HepG2 (cell line): ENCODE data around the gene FER1L5. TPM values are rescaled to one million over a fixed set of nuclear protein-coding genes. Genes with fewer than 3 reads are reported as not detected.

Experiments
- ELF3 ChIP-seq: IDR thresholded peaks from 2 replicates; pipeline ENCODE4 v1.6.1; 2016; ENCODE audit warnings: missing genetic modification reagents, missing compliant biosample characterization
- GATAD1 ChIP-seq: IDR thresholded peaks from 2 replicates; pipeline ENCODE4 v1.6.1; 2016; ENCODE audit warnings: missing genetic modification reagents, missing compliant biosample characterization
- JDP2 ChIP-seq: sonication (generic); formaldehyde crosslinking; IDR thresholded peaks from 2 replicates; pipeline ENCODE4 v1.8.1; 2022; ENCODE audit warnings: missing genetic modification reagents, borderline replicate concordance
- JUN ChIP-seq: sonication (generic); formaldehyde crosslinking; IDR thresholded peaks from 2 replicates; pipeline ENCODE4 v1.4.0; 2020; ENCODE audit warnings: mild to moderate bottlenecking, missing genetic modification reagents
- PAF1 ChIP-seq: IDR thresholded peaks from 2 replicates; pipeline ENCODE4 v1.6.1; 2016; ENCODE audit warnings: missing genetic modification reagents, missing compliant biosample characterization
- PAWR ChIP-seq: sonication (generic); formaldehyde crosslinking; IDR thresholded peaks from 2 replicates; pipeline ENCODE4 v1.4.0; 2020; ENCODE audit warnings: missing genetic modification reagents, mild to moderate bottlenecking, borderline replicate concordance
- RARA ChIP-seq: IDR thresholded peaks from 2 replicates; pipeline ENCODE4 v1.6.1; 2016; ENCODE audit warnings: missing genetic modification reagents, missing compliant biosample characterization
- TCF12 ChIP-seq, 2 experiments: fragments of 450-650 bp in 1 of 2; sonication (generic) in 1 of 2; formaldehyde crosslinking in 1 of 2; IDR thresholded peaks; 2 replicates each; pipeline versions ENCODE4 v1.6.1 to v1.8.0; 2017 to 2022; ENCODE audit warnings: antibody characterized with exemption in 1 of 2, mild to moderate bottlenecking in 1 of 2, missing genetic modification reagents in 1 of 2, moderate library complexity in 1 of 2
- ZBTB38 ChIP-seq: sonication (generic); formaldehyde crosslinking; IDR thresholded peaks from 2 replicates; pipeline ENCODE4 v1.5.1; 2020; ENCODE audit warnings: mild to moderate bottlenecking, missing genetic modification reagents
- ZKSCAN1 ChIP-seq: fragments of 150-350 bp; IDR thresholded peaks from 2 replicates; pipeline ENCODE4 v1.6.1; 2014; ENCODE audit warnings: low read length
- ZNF432 ChIP-seq: sonication (generic); formaldehyde crosslinking; IDR thresholded peaks from 2 replicates; pipeline ENCODE4 v1.5.0; 2020; ENCODE audit warnings: missing genetic modification reagents, mild to moderate bottlenecking, borderline replicate concordance
- ZNF501 ChIP-seq: sonication (generic); formaldehyde crosslinking; IDR thresholded peaks from 2 replicates; pipeline ENCODE4 v1.5.1; 2020; ENCODE audit warnings: mild to moderate bottlenecking, moderate library complexity, missing genetic modification reagents
- polyA plus RNA-seq, 8 experiments: library from polyadenylated mRNA; depleted of rRNA in 3 of 8; stranded (reverse) in 7 of 8; unstranded in 1 of 8; fragments of >200 nt; fragmentation: Illumina TruSeq in 4 of 8; extraction: Trizol in 4 of 8; gene quantifications; 2 replicates each; pipeline versions ENCODE4 v1.2.1 to v1.2.3, GENCODE V29; 2011 to 2016; ENCODE audit warnings: low read depth in 4 of 8, missing spikeins in 1 of 8, mixed read lengths in 1 of 8; ENCODE audit not compliant: insufficient read depth in 1 of 8
- total RNA-seq, 5 experiments: library from RNA; depleted of rRNA; stranded (reverse); fragments of >200 nt; fragmentation: Illumina TruSeq; extraction: Trizol; gene quantifications; 2 replicates each; pipeline ENCODE4 v1.2.3, GENCODE V29; 2016; ENCODE audit warnings: low read depth in 1 of 5
- TF ChIP-seq, protein P1 (sequence below): sonication (generic); formaldehyde crosslinking; IDR thresholded peaks from 2 replicates; pipeline ENCODE4 v1.4.0; 2020; ENCODE audit warnings: missing genetic modification reagents, borderline replicate concordance
- TF ChIP-seq, protein P2 (sequence below): IDR thresholded peaks from 2 replicates; pipeline ENCODE4 v1.6.1; 2016
- TF ChIP-seq, protein P3 (sequence below): sonication (generic); formaldehyde crosslinking; IDR thresholded peaks from 2 replicates; pipeline ENCODE4 v1.4.0; 2020; ENCODE audit warnings: missing genetic modification reagents
- TF ChIP-seq, protein P4 (sequence below): sonication (generic); formaldehyde crosslinking; IDR thresholded peaks from 2 replicates; pipeline ENCODE4 v1.4.0; 2020; ENCODE audit warnings: missing genetic modification reagents

The FER1L5 gene
- total and polyA plus RNA-seq, 2 of the 13 experiments (the other 11 are each of a cell fraction or from before 2014, with no cell fraction given): 0.02 to 0.08 TPM

DNA sequence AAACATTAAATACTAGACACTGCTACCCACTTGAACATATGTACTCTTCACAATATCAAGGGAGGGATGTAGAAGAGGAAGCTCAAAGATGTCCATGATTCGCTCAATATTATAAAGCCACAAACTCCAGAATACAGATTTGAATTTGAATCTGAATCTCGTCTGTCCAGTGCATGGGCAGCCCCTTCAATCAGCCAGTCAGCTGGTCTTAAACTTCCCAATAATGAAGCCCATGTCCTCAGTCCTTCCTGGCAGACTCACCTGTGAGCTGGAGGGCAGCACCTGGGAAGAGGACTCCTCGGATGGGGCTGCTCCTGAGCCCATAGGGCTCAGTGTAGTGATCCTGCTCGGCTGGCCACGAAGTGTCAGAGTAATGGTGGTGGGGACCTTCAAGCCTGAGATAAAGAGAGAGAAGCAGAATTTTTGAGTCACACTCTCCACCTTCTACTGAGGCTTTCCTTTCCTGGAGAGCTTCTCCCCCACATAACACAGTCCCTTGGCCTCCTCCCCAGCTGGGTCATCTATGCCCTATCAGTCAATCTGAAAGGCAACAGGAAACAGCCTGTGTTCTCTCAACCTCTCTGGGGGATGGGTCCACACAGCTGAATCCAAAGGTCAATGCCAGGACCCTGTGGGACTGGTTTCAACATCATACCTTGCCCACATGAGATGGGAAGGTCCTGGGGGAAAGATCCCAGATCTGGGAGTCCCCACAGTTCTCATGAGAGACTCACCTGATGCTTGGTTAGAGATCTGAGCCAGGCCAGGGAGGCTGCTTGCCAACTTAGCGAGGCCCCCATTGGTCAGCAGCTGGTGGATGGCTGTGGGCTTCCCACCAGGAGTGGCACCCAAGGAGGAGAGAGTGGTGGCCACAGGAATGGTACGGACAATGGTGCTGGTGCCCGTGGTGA is 40.9 kb upstream of the FER1L5 start (continued):
- TF ChIP-seq, protein P1, sequence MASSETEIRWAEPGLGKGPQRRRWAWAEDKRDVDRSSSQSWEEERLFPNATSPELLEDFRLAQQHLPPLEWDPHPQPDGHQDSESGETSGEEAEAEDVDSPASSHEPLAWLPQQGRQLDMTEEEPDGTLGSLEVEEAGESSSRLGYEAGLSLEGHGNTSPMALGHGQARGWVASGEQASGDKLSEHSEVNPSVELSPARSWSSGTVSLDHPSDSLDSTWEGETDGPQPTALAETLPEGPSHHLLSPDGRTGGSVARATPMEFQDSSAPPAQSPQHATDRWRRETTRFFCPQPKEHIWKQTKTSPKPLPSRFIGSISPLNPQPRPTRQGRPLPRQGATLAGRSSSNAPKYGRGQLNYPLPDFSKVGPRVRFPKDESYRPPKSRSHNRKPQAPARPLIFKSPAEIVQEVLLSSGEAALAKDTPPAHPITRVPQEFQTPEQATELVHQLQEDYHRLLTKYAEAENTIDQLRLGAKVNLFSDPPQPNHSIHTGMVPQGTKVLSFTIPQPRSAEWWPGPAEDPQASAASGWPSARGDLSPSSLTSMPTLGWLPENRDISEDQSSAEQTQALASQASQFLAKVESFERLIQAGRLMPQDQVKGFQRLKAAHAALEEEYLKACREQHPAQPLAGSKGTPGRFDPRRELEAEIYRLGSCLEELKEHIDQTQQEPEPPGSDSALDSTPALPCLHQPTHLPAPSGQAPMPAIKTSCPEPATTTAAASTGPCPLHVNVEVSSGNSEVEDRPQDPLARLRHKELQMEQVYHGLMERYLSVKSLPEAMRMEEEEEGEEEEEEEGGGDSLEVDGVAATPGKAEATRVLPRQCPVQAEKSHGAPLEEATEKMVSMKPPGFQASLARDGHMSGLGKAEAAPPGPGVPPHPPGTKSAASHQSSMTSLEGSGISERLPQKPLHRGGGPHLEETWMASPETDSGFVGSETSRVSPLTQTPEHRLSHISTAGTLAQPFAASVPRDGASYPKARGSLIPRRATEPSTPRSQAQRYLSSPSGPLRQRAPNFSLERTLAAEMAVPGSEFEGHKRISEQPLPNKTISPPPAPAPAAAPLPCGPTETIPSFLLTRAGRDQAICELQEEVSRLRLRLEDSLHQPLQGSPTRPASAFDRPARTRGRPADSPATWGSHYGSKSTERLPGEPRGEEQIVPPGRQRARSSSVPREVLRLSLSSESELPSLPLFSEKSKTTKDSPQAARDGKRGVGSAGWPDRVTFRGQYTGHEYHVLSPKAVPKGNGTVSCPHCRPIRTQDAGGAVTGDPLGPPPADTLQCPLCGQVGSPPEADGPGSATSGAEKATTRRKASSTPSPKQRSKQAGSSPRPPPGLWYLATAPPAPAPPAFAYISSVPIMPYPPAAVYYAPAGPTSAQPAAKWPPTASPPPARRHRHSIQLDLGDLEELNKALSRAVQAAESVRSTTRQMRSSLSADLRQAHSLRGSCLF (CRISPR knock-in tag): no peak
- TF ChIP-seq ZBTB38 (CRISPR knock-in tag) (no peak; the same call in 1 of the 2 replicates), JDP2 (no peak), ZNF501 (CRISPR knock-in tag) (peak; percentile 82; the same call in 1 of the 2 replicates), ZKSCAN1 (no peak), RARA (CRISPR knock-in tag) (peak; percentile 95), TCF12 (IDR thresholded peaks at IDR 0.05) (no peak), TCF12 (CRISPR knock-in tag; IDR thresholded peaks at IDR 0.05) (no peak), ZNF432 (CRISPR knock-in tag) (no peak), GATAD1 (CRISPR knock-in tag) (no peak; the same call in 1 of the 2 replicates), PAF1 (CRISPR knock-in tag) (no peak), JUN (CRISPR knock-in tag) (peak; percentile 83; the same call in 1 of the 2 replicates), ELF3 (peak; percentile 99), PAWR (CRISPR knock-in tag) (0 out of 2 replicates have a peak, but pooled peaks have one; percentile 27)
- TF ChIP-seq, protein P2, sequence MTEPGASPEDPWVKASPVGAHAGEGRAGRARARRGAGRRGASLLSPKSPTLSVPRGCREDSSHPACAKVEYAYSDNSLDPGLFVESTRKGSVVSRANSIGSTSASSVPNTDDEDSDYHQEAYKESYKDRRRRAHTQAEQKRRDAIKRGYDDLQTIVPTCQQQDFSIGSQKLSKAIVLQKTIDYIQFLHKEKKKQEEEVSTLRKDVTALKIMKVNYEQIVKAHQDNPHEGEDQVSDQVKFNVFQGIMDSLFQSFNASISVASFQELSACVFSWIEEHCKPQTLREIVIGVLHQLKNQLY (CRISPR knock-in tag): peak; percentile 90
- TF ChIP-seq, protein P3, sequence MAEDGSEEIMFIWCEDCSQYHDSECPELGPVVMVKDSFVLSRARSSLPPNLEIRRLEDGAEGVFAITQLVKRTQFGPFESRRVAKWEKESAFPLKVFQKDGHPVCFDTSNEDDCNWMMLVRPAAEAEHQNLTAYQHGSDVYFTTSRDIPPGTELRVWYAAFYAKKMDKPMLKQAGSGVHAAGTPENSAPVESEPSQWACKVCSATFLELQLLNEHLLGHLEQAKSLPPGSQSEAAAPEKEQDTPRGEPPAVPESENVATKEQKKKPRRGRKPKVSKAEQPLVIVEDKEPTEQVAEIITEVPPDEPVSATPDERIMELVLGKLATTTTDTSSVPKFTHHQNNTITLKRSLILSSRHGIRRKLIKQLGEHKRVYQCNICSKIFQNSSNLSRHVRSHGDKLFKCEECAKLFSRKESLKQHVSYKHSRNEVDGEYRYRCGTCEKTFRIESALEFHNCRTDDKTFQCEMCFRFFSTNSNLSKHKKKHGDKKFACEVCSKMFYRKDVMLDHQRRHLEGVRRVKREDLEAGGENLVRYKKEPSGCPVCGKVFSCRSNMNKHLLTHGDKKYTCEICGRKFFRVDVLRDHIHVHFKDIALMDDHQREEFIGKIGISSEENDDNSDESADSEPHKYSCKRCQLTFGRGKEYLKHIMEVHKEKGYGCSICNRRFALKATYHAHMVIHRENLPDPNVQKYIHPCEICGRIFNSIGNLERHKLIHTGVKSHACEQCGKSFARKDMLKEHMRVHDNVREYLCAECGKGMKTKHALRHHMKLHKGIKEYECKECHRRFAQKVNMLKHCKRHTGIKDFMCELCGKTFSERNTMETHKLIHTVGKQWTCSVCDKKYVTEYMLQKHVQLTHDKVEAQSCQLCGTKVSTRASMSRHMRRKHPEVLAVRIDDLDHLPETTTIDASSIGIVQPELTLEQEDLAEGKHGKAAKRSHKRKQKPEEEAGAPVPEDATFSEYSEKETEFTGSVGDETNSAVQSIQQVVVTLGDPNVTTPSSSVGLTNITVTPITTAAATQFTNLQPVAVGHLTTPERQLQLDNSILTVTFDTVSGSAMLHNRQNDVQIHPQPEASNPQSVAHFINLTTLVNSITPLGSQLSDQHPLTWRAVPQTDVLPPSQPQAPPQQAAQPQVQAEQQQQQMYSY: peak; percentile 64; the same call in 1 of the 2 replicates
- TF ChIP-seq, protein P4, sequence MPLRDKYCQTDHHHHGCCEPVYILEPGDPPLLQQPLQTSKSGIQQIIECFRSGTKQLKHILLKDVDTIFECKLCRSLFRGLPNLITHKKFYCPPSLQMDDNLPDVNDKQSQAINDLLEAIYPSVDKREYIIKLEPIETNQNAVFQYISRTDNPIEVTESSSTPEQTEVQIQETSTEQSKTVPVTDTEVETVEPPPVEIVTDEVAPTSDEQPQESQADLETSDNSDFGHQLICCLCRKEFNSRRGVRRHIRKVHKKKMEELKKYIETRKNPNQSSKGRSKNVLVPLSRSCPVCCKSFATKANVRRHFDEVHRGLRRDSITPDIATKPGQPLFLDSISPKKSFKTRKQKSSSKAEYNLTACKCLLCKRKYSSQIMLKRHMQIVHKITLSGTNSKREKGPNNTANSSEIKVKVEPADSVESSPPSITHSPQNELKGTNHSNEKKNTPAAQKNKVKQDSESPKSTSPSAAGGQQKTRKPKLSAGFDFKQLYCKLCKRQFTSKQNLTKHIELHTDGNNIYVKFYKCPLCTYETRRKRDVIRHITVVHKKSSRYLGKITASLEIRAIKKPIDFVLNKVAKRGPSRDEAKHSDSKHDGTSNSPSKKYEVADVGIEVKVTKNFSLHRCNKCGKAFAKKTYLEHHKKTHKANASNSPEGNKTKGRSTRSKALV (CRISPR knock-in tag): peak; percentile 70; the same call in 1 of the 2 replicates
